Measurements from ENCODE around the gene RAC3.

Gene RAC3

DNA sequence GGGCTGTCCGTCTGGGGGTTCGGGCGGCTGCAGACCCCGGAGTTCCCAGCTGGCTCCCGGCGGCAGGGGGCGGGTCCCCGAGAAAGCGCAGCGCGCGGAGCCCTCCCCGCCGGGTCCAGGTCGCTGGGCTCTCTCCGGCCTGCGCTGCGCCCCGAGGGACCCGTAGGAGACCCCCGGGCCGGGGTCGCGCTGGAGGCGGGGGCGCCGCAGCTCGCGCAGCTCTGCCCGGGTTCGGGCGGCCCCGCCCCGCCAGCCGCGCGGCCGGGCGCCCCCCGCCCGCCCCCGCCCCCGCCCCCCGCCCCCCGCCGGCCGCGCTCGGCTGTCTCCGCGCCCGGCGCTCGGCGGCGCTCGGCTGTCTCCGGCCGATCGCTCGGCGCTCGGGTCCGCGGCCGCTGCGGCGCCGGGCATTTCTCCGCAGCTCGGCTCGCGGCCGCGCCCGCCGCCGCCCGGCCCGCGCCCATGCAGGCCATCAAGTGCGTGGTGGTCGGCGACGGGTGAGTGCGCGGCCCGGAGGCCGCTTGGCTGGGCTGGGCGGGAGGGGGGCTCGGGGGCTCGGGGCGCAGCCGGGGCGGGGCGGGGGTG, at the start of gene RAC3:
TSS of gene RAC3 (plus strand) at position 376 of the 582 bp plus-strand sequence. CDS start at position 460, 84 bp downstream.
- Mint-ChIP-seq H3K27ac (no peak within 1 kb of the TSS), H3K4me3 (peak within 1 kb of the TSS; percentile 83 to 84 (median 84)), H3K9me3 (no peaks in the 10 kb centered on the region), H3K4me1 (peaks cover 9% of the 10 kb centered on the region), H3K27me3 (ENCODE audit: low read depth) (peaks cover 16% of the 10 kb centered on the region), H3K36me3 (ENCODE audit: low read depth) (no peaks in the 10 kb centered on the region)
- TF ChIP-seq, protein P1, sequence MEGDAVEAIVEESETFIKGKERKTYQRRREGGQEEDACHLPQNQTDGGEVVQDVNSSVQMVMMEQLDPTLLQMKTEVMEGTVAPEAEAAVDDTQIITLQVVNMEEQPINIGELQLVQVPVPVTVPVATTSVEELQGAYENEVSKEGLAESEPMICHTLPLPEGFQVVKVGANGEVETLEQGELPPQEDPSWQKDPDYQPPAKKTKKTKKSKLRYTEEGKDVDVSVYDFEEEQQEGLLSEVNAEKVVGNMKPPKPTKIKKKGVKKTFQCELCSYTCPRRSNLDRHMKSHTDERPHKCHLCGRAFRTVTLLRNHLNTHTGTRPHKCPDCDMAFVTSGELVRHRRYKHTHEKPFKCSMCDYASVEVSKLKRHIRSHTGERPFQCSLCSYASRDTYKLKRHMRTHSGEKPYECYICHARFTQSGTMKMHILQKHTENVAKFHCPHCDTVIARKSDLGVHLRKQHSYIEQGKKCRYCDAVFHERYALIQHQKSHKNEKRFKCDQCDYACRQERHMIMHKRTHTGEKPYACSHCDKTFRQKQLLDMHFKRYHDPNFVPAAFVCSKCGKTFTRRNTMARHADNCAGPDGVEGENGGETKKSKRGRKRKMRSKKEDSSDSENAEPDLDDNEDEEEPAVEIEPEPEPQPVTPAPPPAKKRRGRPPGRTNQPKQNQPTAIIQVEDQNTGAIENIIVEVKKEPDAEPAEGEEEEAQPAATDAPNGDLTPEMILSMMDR (IDR thresholded peaks at IDR 0.05; ENCODE audit: unreplicated experiment in 3 of 3) = no peak

DNA sequence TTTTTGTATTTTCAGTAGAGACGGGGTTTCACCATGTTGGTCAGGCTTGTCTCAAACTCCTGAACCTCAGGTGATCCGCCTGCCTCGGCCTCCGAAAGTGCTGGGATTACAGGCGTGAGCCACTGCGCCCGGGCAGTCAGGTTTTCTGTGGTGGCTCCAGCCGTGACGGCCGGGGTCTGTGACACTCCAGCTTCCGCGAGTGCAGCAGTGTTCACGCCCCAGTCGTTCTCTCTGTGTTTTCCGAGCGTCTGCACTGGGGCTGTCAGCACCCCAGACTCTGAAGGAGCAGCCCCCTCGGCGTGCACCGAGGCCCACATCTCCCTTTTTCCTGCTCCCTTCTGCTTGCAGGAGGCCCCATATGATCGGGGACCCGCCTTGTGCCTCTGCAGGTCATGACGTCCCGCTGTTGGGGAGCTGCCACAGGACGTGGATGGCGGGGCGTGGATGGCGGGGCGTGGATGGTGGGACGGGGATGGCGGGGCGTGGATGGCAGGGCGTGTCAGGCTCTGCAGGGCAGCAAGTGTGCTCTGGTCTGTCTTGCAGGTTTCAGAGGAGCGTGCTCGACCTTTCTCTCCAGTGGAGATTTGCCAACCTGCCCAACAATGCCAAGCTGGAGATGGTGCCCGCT, 48.4 kb upstream of the RAC3 start:
- H3K36me3 Mint-ChIP-seq (ENCODE audit: low read depth) = peaks cover 25% of the 10 kb centered on the region
- no peak overlapping the region for H3K27ac Mint-ChIP-seq
- peaks cover 11% of the 10 kb centered on the region for H3K4me1 Mint-ChIP-seq
- TF ChIP-seq, protein P1 (IDR thresholded peaks at IDR 0.05; ENCODE audit: unreplicated experiment in 3 of 3) = no peak
- H3K9me3 Mint-ChIP-seq = no peaks in the 10 kb centered on the region
- H3K4me3 Mint-ChIP-seq = no peak overlapping the region
- H3K27me3 Mint-ChIP-seq (ENCODE audit: low read depth) = no peaks in the 10 kb centered on the region

DNA sequence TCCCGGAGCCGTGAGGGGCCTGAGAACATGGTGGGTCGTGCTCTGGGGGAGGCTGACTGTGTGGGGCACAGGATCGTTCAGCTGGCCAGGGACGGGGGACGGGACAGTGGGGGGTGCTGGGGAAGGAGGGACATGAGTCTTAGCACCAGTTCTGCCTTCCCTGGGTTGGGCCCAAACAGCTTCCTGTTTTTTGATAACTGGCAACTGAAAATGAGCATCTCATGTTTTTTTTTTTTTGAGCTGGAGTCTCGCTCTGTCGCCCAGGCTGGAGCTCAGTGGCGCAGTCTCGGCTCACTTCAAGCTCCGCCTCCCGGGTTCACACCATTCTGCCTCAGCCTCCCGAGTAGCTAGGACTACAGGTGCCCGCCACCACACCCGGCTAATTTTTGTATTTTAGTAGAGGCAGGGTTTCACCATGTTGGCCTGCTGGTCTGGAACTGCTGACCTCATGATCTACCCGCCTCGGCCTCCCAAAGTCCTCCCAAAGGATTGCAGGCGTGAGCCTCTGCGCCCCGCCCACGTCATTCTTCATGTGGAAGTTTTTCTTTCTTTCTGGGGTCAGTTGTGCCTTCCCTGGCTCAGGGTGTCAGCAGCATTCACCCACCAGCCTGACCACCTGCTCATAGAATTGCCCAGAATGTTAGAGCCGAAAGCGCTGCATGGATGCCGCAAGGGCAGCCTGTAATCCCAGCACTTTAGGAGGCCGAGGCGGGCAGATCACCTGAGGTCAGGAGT, 47.7 kb upstream of the RAC3 start:
- H3K9me3 Mint-ChIP-seq = no peaks in the 10 kb centered on the region
- peaks cover 8% of the 10 kb centered on the region for H3K4me1 Mint-ChIP-seq
- no peak overlapping the region for H3K27ac Mint-ChIP-seq
- no peak overlapping the region for H3K4me3 Mint-ChIP-seq
- TF ChIP-seq, protein P1 (IDR thresholded peaks at IDR 0.05; ENCODE audit: unreplicated experiment in 3 of 3) = no peak
- H3K27me3 Mint-ChIP-seq (ENCODE audit: low read depth) = no peaks in the 10 kb centered on the region
- H3K36me3 Mint-ChIP-seq (ENCODE audit: low read depth) = peaks cover 25% of the 10 kb centered on the region

DNA sequence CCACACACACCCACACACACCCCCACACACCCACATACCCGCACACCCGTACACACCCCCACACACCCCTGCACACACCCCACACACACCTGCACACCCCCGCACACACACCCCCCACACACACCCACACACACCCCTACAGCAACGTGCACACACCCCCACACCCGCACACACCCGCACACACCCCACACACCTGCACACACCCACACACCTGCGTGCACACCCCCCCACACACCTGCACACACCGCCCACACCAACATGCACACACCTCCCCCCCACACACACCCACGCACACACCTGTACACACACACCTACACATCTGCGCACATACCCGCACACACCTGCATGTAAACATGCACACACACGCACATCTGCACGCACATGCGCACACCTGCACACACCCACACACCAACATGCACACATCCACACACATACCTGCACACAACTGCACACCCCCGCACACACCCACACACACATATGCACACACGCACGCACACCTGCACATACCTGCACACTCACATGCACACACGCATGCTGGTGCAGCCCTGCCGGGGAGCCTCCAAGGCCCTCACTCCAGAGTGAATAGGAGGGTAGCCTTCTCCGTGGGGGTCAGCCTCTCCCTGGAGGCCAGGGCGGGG, 46.6 kb upstream of the RAC3 start:
- Mint-ChIP-seq H3K9me3 (no peaks in the 10 kb centered on the region), H3K4me1 (no peaks in the 10 kb centered on the region), H3K27me3 (ENCODE audit: low read depth) (no peaks in the 10 kb centered on the region)

DNA sequence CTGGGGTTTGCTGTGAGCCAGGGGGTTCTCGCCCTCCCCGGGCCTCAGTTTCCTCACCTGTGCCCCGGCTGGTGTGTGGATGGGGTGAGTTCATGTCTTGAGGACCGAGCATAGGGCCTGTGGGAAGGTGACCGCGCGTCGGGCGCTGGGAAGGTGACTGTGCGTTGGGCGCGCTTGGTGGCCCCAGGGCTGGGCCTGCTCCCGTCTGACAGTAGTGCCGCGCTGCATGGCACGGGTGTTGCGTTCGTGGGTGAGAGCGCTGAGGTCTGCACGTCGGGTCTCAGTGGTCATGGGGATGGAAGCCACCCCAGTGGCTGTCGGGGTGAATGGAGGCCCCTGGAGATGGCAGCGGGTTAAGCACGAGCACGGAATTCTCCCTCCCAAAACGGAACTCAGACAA, 44.9 kb upstream of the RAC3 start:
- peak overlapping the region in 1 of 3 experiments; percentile 56 for H3K4me3 Mint-ChIP-seq
- TF ChIP-seq, protein P1 (IDR thresholded peaks at IDR 0.05; ENCODE audit: unreplicated experiment in 3 of 3) = no peak
- H3K36me3 Mint-ChIP-seq (ENCODE audit: low read depth) = peaks cover 34% of the 10 kb centered on the region
- no peaks in the 10 kb centered on the region for H3K9me3 Mint-ChIP-seq
- H3K27me3 Mint-ChIP-seq (ENCODE audit: low read depth) = no peaks in the 10 kb centered on the region
- no peak overlapping the region for H3K27ac Mint-ChIP-seq
- peaks cover 10% of the 10 kb centered on the region for H3K4me1 Mint-ChIP-seq

More for the DNA sequence above, 46.6 kb upstream of the RAC3 start:
- H3K4me3 Mint-ChIP-seq = peak overlapping the region in 1 of 3 experiments; percentile 23
- no peak overlapping the region for H3K27ac Mint-ChIP-seq
- TF ChIP-seq, protein P1 (IDR thresholded peaks at IDR 0.05; ENCODE audit: unreplicated experiment in 3 of 3) = no peak
- H3K36me3 Mint-ChIP-seq (ENCODE audit: low read depth) = peaks cover 26% of the 10 kb centered on the region
